ENCODE results near the gene GRK1.
"Not testable (repeated sequence)": the region's sequence is repeated elsewhere in the genome, so short reads cannot be mapped to it uniquely, and the experiment has no call there.

Gene GRK1

GRCh38 chr13:113739527-113740285, 72.7 kb downstream of the GRK1 start:
- no peak for DNase-seq
- no peak for TF ChIP-seq GATA1 (IDR thresholded peaks at IDR 0.05; ENCODE audit: low read depth, low read length)
- no peak for TF ChIP-seq POLR2A (IDR thresholded peaks at IDR 0.05; ENCODE audit: low read length)

- no peak for DNase-seq
- no peak for TF ChIP-seq GATA1 (IDR thresholded peaks at IDR 0.05; ENCODE audit: low read depth, low read length)
- no peak for TF ChIP-seq POLR2A (IDR thresholded peaks at IDR 0.05; ENCODE audit: low read length)
Observed at GRCh38 chr13:113740286-113740556, 73.2 kb downstream of the GRK1 start.

- DNase-seq, result no peak
- TF ChIP-seq POLR2A (IDR thresholded peaks at IDR 0.05; ENCODE audit: low read length) (no peak), GATA1 (IDR thresholded peaks at IDR 0.05; ENCODE audit: low read depth, low read length) (no peak)
Observed at GRCh38 chr13:113740661-113741060, 73.6 kb downstream of the GRK1 start.

DNA sequence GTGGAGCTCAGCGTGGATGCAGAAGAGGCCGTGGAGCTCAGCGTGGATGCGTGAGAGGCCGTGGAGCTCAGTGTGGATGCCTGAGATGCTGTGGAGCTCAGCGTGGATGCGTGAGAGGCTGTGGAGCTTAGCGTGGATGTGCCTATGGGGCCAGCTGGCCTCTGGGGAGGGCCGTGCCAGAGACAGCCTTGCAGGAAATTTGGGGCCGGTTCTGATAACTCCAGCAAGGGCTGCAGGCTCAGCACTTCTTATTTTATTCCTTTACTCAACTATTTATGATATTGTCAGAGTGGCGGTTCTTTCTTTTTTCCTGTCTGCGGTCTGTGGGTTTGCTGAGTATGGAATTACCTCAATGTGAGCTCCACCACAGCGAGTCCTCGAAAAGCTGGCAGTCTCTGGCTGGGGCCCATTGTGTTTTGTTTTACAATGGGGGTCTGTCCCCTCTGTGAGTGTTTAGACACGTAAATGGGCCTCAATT, 74.2 kb downstream of the GRK1 start:
- no peak for DNase-seq
- no peak for TF ChIP-seq GATA1 (IDR thresholded peaks at IDR 0.05; ENCODE audit: low read depth, low read length)
- no peak for TF ChIP-seq POLR2A (IDR thresholded peaks at IDR 0.05; ENCODE audit: low read length)

- TF ChIP-seq POLR2A (IDR thresholded peaks at IDR 0.05; ENCODE audit: low read length), result no peak
- TF ChIP-seq GATA1 (IDR thresholded peaks at IDR 0.05; ENCODE audit: low read depth, low read length), result no peak
- DNase-seq, result peak; percentile 18 to 31
Observed at GRCh38 chr13:113742000-113742441, 75.0 kb downstream of the GRK1 start.

DNA sequence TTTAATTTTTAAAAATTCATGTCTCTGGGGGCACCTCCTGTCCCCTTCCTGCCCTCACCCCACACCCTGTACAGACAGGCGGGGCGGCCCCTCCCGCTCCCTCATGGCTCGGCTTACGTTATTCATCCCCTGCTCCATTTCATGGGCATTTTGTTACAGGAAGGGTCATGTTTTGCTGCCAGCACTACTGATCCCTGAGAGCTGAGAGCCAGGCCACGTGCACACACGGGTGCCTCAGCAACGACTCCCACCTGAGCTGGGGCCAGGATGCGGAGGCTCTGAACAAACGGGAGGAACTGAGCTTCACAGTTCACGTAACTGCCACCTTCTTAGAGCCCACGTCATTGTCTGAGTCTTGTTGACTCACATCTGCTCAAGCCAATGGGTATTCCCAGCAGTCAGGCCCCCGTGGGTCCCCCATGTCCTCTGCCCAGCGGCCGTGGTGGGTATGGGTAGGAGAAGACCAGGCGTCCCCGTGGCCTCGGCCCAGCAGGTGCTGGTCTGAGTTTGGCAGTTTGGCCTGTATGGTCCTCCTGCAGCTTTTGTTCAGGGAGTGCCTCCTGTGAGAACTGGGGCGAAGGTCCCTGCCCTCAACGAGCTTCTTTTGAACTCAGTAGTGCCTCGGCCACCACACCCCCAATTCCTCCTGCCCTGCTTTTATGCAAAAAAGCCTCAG, 75.6 kb downstream of the GRK1 start:
- no peak for TF ChIP-seq GATA1 (IDR thresholded peaks at IDR 0.05; ENCODE audit: low read depth, low read length)
- no peak for TF ChIP-seq POLR2A (IDR thresholded peaks at IDR 0.05; ENCODE audit: low read length)
- no peak for DNase-seq

DNA sequence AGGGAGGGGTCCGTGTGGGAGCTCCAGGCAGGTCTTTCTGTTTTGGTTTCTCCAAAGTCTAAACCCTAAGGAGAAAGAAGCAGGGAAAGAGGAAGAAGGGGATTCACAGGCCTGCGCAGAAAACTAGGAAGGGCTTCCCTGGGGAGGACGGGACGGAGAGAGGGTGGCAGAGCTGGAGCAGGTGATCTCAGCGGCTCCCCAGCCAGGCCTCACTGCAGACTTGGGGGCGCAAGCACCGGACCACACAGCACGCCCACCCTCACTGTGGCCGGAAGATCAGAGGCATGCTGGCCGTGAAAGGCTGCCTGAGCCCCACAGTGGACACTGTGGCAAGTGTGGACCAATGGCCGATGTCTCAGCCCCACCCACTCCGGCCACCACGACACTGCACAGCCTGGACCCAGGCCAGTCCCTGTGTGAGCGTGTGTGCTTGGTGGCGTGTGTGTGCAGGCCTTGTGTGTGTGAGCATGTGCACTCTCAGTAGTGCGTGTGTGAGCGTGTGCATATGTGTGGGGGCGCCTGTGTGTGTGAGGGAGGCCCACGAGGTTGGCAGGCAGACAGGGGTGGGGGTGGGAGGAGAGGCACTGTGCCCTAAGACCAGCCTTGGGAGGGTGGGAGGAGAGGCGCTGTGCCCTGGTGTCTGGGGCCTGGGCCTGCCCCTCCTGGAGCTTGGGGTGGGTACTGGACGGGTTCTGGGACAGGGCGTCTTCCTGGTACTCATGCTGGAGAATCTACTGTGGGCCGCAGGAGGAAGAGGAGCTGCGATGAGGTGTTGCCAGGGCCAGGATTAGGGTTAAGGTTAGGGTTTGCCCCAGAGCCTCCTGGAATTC, 76.6 kb downstream of the GRK1 start:
- TF ChIP-seq GATA1 (IDR thresholded peaks at IDR 0.05; ENCODE audit: low read depth, low read length), result no peak
- no peak for TF ChIP-seq POLR2A (IDR thresholded peaks at IDR 0.05; ENCODE audit: low read length)
- no peak for DNase-seq

DNA sequence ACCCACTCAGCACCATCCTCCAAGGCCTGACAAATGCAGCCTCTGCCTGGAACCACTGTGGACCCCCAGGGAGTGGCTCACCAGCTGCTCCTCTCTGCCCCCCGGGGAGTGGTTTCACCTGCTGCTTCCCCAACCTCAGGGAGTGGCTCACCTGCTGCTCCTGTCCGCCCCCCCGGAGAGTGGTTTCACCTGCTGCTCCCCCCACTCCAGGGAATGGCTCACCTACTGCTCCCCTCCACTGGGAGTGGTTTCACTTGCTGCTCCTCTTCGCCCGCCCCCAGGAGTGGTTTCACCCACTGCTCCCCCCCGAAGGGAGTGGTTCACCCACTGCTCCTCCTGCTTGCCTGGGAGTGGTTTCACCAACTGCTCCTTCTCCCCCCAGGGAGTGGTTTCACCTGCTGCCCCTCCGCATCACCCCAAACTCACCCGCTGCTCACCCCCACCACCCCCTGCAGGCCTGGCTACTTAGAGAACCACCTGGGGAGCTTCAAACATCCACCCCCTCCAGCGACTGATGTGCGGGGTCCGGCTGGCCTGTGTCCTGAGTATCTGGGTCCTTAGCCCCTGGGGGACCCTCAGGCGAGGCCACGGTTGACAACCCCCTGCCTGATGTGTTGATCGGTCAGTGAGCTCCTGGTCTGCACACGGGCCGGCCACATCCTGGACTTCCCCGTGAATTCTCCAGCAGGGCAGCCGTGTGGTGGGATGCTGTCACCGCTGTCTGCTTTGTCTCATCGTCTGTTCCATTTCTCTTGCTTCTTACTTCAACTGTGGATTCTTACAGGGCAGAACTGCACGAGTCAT, 77.4 kb downstream of the GRK1 start:
- TF ChIP-seq POLR2A (IDR thresholded peaks at IDR 0.05; ENCODE audit: low read length), result no peak
- no peak for TF ChIP-seq GATA1 (IDR thresholded peaks at IDR 0.05; ENCODE audit: low read depth, low read length)
- DNase-seq, result no peak

GRCh38 chr13:113745059-113745458, 78.0 kb downstream of the GRK1 start:
- TF ChIP-seq POLR2A (IDR thresholded peaks at IDR 0.05; ENCODE audit: low read length), result no peak
- TF ChIP-seq GATA1 (IDR thresholded peaks at IDR 0.05; ENCODE audit: low read depth, low read length), result no peak
- DNase-seq, result no peak

DNA sequence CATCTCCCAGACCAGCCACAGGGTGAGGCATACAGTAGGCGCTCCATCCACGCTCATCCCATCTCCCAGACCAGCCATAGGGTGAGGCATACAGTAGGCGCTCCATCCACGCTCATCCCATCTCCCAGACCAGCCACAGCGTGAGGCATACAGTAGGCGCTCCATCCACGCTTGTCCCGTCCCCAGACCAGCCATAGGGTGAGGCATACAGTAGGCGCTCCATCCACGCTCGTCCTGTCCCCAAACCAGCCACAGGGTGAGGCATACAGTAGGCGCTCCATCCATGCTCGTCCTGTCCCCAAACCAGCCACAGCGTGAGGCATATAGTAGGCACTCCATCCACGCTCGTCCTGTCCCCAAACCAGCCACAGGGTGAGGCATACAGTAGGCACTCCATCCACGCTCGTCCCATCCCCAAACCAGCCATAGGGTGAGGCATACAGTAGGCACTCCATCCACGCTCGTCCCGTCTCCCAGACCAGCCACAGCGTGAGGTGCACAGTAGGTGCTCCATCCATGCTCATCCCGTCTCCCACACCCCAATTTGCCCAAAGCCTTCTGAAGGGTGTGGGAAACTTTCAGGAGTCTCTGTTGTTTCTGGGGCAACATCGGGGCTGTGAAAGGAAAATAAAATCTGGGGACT, 78.6 kb downstream of the GRK1 start:
- not testable (repeated sequence) for DNase-seq

- peak in 1 of 2 experiments; percentile 13 for DNase-seq
- TF ChIP-seq POLR2A (IDR thresholded peaks at IDR 0.05; ENCODE audit: low read length), result no peak
- TF ChIP-seq GATA1 (IDR thresholded peaks at IDR 0.05; ENCODE audit: low read depth, low read length), result no peak
Observed at GRCh38 chr13:113746143-113746525, 79.1 kb downstream of the GRK1 start.

DNA sequence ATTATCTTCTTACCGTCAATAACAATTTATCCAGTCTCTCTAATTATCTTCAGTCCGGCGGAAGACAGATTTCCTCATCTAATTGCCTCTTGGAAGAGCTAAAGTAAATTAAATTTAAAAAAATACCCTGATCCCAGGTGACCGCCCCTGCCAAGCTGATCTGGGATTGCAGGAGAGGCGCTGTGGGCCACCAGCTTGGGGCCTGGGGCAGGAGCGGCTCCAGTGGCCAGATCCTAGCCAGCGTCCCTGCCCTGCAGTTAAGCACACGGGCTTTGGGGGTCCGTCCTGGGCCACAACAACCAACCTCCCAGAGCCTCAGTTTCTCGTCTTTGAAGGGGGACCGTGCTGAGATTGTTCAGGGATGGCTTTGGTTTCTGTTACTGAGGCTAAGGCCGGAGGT, 79.7 kb downstream of the GRK1 start:
- TF ChIP-seq GATA1 (IDR thresholded peaks at IDR 0.05; ENCODE audit: low read depth, low read length) (no peak), POLR2A (IDR thresholded peaks at IDR 0.05; ENCODE audit: low read length) (no peak)
- no peak for DNase-seq

DNA sequence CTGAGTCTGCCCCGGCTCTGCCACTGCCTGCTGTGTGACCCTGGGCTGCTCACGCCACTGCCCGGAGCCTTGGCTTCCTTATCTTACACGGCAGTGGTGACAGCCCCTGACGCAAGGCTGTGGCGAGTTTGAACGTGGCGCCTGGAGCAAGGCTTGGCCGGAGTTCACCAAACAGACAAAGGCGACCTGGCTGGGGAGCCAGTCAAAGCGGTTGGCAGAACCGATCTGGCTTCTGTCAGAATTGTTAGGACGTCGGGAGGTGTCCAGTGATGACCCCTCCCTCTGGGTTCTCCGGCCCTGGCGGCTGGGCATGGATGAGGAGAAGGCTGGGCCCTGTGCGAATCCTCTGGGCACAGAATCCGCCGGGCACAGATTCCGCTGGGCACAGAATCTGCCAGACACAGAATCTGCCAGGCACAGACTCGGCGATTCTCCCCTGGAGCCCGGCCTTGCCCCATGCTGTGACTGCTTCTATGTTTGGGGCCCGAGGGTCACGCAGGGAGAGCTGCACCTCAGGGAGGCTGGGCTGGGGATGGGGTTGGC, 80.3 kb downstream of the GRK1 start:
- no peak for DNase-seq
- TF ChIP-seq GATA1 (IDR thresholded peaks at IDR 0.05; ENCODE audit: low read depth, low read length) (no peak), POLR2A (IDR thresholded peaks at IDR 0.05; ENCODE audit: low read length) (no peak)

All from erythroblast (primary cell).